RKO (cell line): ENCODE data around the gene NRXN2.
A peak's percentile ranks its signal among the peaks of the same experiment; 100 is the strongest.

Experiments used
- DNase-seq: peaks from one replicate; pipeline ENCODE4 v3.0.0-alpha.2; 2016; ENCODE audit warnings: low spot score

Gene NRXN2

GRCh38 chr11:64723117-64723906 lies at the start of gene NRXN2:
Gene NRXN2, minus strand, starts transcription at chr11:64723197. Its CDS starts 9,498 bp downstream, at chr11:64713699.
- DNase-seq, result no peak

- no peak for DNase-seq
These were observed 49.5 kb upstream of the NRXN2 start for GRCh38 chr11:64772303-64773018.

DNA sequence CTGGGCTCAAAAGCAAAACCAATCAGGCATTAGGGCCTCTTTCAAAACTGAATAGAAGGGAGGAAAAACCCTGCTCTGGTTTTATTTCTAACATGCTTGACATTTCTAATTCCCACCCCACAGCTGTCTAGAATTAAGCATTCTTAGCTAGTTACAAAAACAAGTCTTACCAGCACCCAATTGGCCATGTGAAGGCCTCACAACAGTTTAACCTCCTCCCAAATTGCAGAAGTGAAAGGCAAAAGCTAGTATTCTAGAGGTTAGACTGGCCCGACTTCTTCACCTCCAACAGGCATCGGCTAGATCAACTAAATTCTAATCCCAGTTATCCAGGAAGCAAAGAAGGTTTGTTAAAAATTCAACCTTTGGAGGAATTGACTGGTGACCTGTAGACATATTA lies 48.9 kb upstream of the NRXN2 start:
- no peak for DNase-seq

- no peak for DNase-seq
These were observed 47.1 kb upstream of the NRXN2 start for GRCh38 chr11:64770120-64770519.

DNA sequence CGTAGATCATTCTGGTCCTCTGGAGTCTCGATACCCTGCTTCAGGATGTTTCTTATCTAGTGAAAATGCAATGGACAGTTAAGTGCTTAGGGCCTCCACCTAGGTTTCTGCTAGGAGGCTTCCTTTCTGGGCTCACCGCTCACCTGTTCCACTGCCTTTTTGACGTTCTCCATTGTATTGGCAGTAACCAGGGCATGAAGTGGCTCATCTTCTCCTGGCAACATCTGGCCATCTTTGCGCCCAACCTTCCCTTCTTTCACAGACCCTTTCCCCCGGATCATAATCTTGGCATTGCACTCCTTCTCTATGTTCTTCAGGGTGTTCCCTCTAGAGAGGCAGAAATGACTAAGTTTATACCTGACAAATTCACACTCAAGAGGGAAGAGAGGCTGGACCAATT lies 46.3 kb upstream of the NRXN2 start:
- no peak for DNase-seq

DNA sequence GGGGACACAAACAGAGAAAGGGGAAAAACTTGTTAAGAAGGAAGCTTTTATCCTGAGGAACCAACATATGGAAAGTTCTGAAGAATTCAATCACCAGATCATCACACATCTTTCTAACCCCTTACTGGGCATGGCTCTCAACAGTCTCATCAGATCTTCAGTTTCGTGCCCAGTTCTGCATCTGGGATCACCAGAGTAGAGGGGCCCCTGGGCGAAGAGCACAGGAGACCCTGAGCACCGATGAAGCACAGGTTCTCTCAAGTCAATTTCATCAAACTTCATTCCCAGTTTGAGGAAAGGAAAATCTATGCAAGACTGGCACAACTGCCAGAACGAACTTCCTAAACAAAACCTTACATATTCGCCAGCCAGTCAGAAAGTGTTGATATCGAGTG lies 45.3 kb upstream of the NRXN2 start:
- DNase-seq, result no peak

- DNase-seq, result peak; percentile 64
These were observed 44.6 kb upstream of the NRXN2 start for GRCh38 chr11:64767344-64768299.

DNA sequence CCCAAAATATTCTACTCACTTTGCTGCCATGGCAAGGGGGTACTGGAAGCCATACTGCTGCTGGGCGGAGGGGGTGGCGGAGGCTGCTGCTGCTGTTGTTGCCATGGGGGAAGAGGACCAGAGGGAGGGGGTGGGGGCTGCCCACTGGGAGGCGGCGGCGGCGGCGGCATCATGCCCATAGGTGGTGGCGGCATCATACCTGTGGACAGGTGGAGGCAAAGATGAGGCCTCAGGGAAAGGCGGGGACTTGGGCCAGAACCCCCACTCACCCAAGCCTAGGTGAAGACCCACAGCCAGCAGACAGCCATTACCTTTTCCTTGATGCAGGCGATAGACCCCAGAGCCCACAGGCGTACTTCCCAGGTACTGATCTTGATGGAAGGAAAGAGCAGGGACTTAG lies 43.9 kb upstream of the NRXN2 start:
- no peak for DNase-seq

- DNase-seq, result no peak
These were observed 43.1 kb upstream of the NRXN2 start for GRCh38 chr11:64765851-64766665.

- DNase-seq, result no peak
These were observed 42.4 kb upstream of the NRXN2 start for GRCh38 chr11:64765291-64765850.

GRCh38 chr11:64764753-64765152 lies 41.8 kb upstream of the NRXN2 start:
- DNase-seq, result no peak

DNA sequence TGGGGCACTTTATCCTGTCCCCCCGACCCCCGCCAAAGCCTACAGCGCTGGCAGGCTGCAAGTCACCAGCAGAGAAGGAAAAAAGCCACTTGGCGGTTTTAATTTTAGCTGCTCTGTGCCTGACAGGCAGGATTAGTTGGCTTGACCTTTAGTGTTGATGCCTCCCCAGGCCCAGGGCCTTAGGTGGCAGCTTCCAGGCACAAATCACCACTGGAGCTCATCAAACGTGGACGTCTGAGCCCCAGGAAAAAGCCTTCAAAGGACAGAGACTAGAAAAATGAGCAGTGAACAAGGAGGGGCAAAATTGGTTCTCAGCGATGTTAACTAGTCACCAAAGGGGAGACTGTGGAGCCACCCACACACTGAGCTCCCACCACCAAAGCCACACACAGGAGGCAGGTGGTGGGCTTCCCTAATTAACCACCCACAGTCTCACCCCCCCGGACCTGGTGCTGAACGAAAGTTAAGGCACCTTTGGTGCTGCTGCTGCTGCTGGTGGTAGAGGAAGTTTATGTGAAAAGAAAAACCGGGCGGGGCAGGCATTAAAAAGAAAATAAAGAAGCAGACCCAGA lies 41.1 kb upstream of the NRXN2 start:
- DNase-seq, result no peak

GRCh38 chr11:64763526-64764039 lies 40.6 kb upstream of the NRXN2 start:
- DNase-seq, result no peak

DNA sequence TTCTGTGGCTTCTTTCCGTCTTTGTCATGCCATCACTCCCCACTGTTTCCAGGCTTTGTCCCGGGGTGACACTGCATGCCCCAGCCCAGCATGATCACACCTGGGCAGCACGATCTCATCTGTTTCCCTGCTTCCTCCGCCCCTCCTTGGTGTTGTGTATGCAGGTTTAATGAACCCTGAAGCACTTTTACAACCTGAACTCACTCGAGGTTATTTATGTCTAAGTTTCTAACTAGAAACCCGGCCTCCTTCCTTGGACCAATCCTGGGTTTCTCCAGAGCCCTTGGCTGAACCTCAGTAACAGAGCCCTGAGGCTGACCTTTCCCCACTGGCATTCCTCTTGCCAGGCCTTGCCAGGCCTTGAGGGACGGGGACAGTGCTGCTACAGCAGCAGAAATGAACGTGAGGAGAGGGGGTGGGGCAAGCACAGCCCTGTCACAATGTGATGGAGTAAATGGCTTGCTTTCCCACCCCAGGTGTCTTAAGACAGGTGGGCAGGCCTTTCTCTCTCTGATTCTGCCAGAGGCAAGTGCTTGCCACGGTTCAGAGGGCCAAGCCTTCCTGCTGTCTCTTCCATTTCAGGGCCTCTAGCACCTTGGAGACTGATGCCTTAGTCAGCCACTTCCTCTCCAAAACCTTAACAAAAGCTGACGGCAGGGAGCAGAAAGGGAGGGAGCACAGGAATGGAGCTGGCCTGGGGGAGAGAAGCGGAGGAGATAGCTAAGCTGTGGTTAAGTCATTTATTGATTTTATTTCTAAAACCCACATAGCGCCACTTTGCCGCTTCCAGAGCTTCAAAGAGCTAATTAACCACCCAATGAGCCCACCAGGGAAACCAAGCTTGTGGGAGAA lies 39.9 kb upstream of the NRXN2 start:
- DNase-seq, result no peak

DNA sequence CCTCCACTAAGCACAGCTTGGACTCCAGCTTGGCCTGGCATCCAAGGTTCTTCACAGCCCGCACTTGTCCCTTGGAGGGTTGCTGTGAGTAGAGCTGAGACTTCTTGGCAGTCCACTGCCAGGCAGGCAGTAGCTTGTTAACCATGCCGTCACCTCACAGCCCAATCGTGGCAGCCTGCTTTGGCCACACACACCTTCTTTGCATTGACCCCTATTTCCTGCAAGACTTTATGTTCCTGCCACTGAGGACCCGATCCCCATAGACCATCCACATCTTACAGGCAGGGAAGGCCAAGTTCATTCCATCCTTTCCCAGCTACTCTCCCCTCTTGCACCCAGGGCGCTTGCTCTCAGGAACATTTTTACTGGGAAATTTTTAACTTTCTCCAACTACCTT lies 39.3 kb upstream of the NRXN2 start:
- no peak for DNase-seq

- DNase-seq, result no peak
These were observed 37.9 kb upstream of the NRXN2 start for GRCh38 chr11:64760759-64761420.

- DNase-seq, result no peak
These were observed 37.0 kb upstream of the NRXN2 start, which contains the start of gene PYGM for GRCh38 chr11:64759722-64760719. Gene PYGM, minus strand, starts transcription at chr11:64759974. Its CDS starts 76 bp downstream, at chr11:64759898.
